Fibroblast of peridontal ligament (primary cell): ENCODE data around the gene ATP6V0E2.

Source experiments
- DNase-seq: peaks from one replicate; pipeline ENCODE4 v3.0.0-alpha.2; 2010; ENCODE audit errors: extremely low read depth

ATP6V0E2 gene

GRCh38 chr7:149838992-149839408, 34.8 kb upstream of the ATP6V0E2 start:
- DNase-seq = peak; percentile 21

GRCh38 chr7:149839933-149840332, 33.8 kb upstream of the ATP6V0E2 start:
- DNase-seq = no peak

GRCh38 chr7:149843566-149843965, 30.2 kb upstream of the ATP6V0E2 start:
- DNase-seq = no peak

- no peak for DNase-seq
Observed at GRCh38 chr7:149844445-149844844, 29.3 kb upstream of the ATP6V0E2 start.

GRCh38 chr7:149845257-149845980, 28.4 kb upstream of the ATP6V0E2 start:
- DNase-seq = peak; percentile 30

GRCh38 chr7:149846021-149846420, 27.7 kb upstream of the ATP6V0E2 start:
- no peak for DNase-seq

GRCh38 chr7:149846436-149847046, 27.2 kb upstream of the ATP6V0E2 start:
- DNase-seq = peak; percentile 47

GRCh38 chr7:149849174-149849573, 24.6 kb upstream of the ATP6V0E2 start:
- DNase-seq = no peak

GRCh38 chr7:149850007-149850594, 23.7 kb upstream of the ATP6V0E2 start:
- DNase-seq = no peak

GRCh38 chr7:149850716-149851115, 23.1 kb upstream of the ATP6V0E2 start:
- DNase-seq = no peak

GRCh38 chr7:149851449-149851848, 22.3 kb upstream of the ATP6V0E2 start:
- no peak for DNase-seq

- DNase-seq = no peak
Observed at GRCh38 chr7:149853157-149853556, 20.6 kb upstream of the ATP6V0E2 start.

- peak; percentile 30 for DNase-seq
Observed at GRCh38 chr7:149854611-149855360, 19.0 kb upstream of the ATP6V0E2 start.

GRCh38 chr7:149855361-149856305, 18.1 kb upstream of the ATP6V0E2 start:
- DNase-seq = peak; percentile 59

- no peak for DNase-seq
Observed at GRCh38 chr7:149856583-149856982, 17.2 kb upstream of the ATP6V0E2 start.

GRCh38 chr7:149859369-149859768, 14.4 kb upstream of the ATP6V0E2 start:
- DNase-seq = no peak

- no peak for DNase-seq
Observed at GRCh38 chr7:149859876-149860275, 13.9 kb upstream of the ATP6V0E2 start.

- no peak for DNase-seq
Observed at GRCh38 chr7:149860821-149861727, 12.7 kb upstream of the ATP6V0E2 start.

- no peak for DNase-seq
Observed at GRCh38 chr7:149861728-149862045, 12.1 kb upstream of the ATP6V0E2 start.

- DNase-seq = no peak
Observed at GRCh38 chr7:149862156-149862555, 11.6 kb upstream of the ATP6V0E2 start.
